Upper lobe of left lung (tissue), 6 donors: ENCODE results near the gene GABBR2. TPM values are rescaled to one million over a fixed set of nuclear protein-coding genes. Genes with fewer than 3 reads are reported as not detected.

Source experiments
- ATAC-seq, 2 donors: fragments of 200-7000 bp; cut with Tn5 transposase; one replicate each; pipeline ENCODE4 v1.9.1; 2022; ENCODE audit warnings: mild to moderate bottlenecking in 2 of 2, moderate library complexity in 2 of 2; ENCODE audit not compliant: low FRiP score in 2 of 2
- DNase-seq, 2 donors: peaks; one replicate each; pipeline ENCODE4 v3.0.0-alpha.2; 2019 to 2020
- H3K27ac ChIP-seq, 4 donors: fragments of 200-600 bp; sonication (generic); one replicate each; pipeline ENCODE4 v1.5.1; 2016 to 2019
- H3K27me3 ChIP-seq, 4 donors: fragments of 200-600 bp; sonication (generic); one replicate each; pipeline ENCODE4 v1.5.1; 2017 to 2019
- H3K36me3 ChIP-seq, 4 donors: fragments of 200-600 bp; sonication (generic); one replicate each; pipeline ENCODE4 v1.5.1; 2016 to 2019
- H3K4me1 ChIP-seq, 4 donors: fragments of 200-600 bp; sonication (generic); one replicate each; pipeline ENCODE4 v1.5.1; 2018 to 2019
- H3K4me3 ChIP-seq, 4 donors: fragments of 200-600 bp; sonication (generic); one replicate each; pipeline ENCODE4 v1.5.1; 2017 to 2019; ENCODE audit warnings: mild to moderate bottlenecking in 2 of 4, moderate library complexity in 1 of 4
- H3K9me3 ChIP-seq, 4 donors: fragments of 200-600 bp; sonication (generic); one replicate each; pipeline ENCODE4 v1.5.1; 2018 to 2019
- CTCF ChIP-seq, 6 experiments: fragments of 450-650 bp in 4 of 6; fragments of 200-600 bp in 2 of 6; sonication (generic) in 2 of 6; IDR thresholded peaks; one replicate each; pipeline ENCODE4 v1.5.1; 2016 to 2019; ENCODE audit warnings: antibody characterized with exemption in 6 of 6
- EP300 ChIP-seq, 4 donors: sonication (generic); formaldehyde crosslinking; IDR thresholded peaks; one replicate each; pipeline ENCODE4 v1.5.1; 2017; ENCODE audit warnings: antibody characterized with exemption in 4 of 4, control low read depth in 2 of 4
- POLR2A ChIP-seq, 4 donors: fragments of 450-650 bp; IDR thresholded peaks; one replicate each; pipeline ENCODE4 v1.5.1; 2016 to 2017; ENCODE audit warnings: antibody characterized with exemption in 4 of 4, mild to moderate bottlenecking in 2 of 4
- POLR2AphosphoS5 ChIP-seq, 2 donors: sonication (generic); formaldehyde crosslinking; IDR thresholded peaks; one replicate each; pipeline ENCODE4 v1.5.1; 2017; ENCODE audit warnings: antibody characterized with exemption in 2 of 2
- WGBS, 2 donors: methylation state at CpG; one replicate each; pipeline ENCODE4 v1.1.5; 2017 to 2018; 5-methylcytosine and 5-hydroxymethylcytosine counted together
- total RNA-seq, 6 donors: library from RNA; depleted of rRNA in 4 of 6; stranded (reverse); fragments of >200 nt in 4 of 6; gene quantifications; one replicate each; pipeline versions ENCODE4 v1.1.0 to v1.2.1, GENCODE V29; 2016 to 2021
- donor health status: DM: no; HTN: no; CAD: no; lungs with moderate emphysema.
- donor health status: DM: no; HTN: yes; CAD: no; lungs with severe emphysema.

GABBR2 gene
- total RNA-seq, 6 donors from 2014 or later: 0.15 to 1.00 (median 0.81) TPM; not detected in 1

GRCh38 chr9:98323051-98323830, 385.5 kb downstream of the GABBR2 start:
- ATAC-seq (peak; percentile 20 to 24), DNase-seq (no peak)
- Histone ChIP-seq H3K27ac (peak overlapping the region in 2 of 4 donors; percentile 30 to 40), H3K4me1 (peaks cover 0 to 4% (median 2%) of the 10 kb centered on the region in 4 donors), H3K36me3 (no peaks in the 10 kb centered on the region), H3K27me3 (no peaks in the 10 kb centered on the region), H3K9me3 (no peaks in the 10 kb centered on the region), H3K4me3 (no peak overlapping the region)
- 85 to 95% methylated on average over 4 to 11 of the region's 11 CpGs for WGBS, 2 donors
- no peak for TF ChIP-seq CTCF (IDR thresholded peaks at IDR 0.05)
- TF ChIP-seq POLR2AphosphoS5 (IDR thresholded peaks at IDR 0.05): no peak
- TF ChIP-seq EP300 (IDR thresholded peaks at IDR 0.05): no peak
- TF ChIP-seq POLR2A (IDR thresholded peaks at IDR 0.05): no peak

GRCh38 chr9:98321269-98321668, 387.5 kb downstream of the GABBR2 start:
- Histone ChIP-seq H3K27me3 (no peaks in the 10 kb centered on the region), H3K36me3 (no peaks in the 10 kb centered on the region), H3K4me3 (no peak overlapping the region), H3K4me1 (peaks cover 0 to 4% (median 2%) of the 10 kb centered on the region in 4 donors), H3K9me3 (no peaks in the 10 kb centered on the region), H3K27ac (no peak overlapping the region)
- WGBS, 2 donors: 89 to 97% methylated on average over 4 of the region's 4 CpGs
- DNase-seq (no peak), ATAC-seq (no peak)
- TF ChIP-seq POLR2AphosphoS5 (IDR thresholded peaks at IDR 0.05) (no peak), EP300 (IDR thresholded peaks at IDR 0.05) (no peak), POLR2A (IDR thresholded peaks at IDR 0.05) (no peak), CTCF (IDR thresholded peaks at IDR 0.05) (no peak)

GRCh38 chr9:98318834-98319478, 389.8 kb downstream of the GABBR2 start:
- Histone ChIP-seq H3K36me3 (no peaks in the 10 kb centered on the region), H3K27ac (no peak overlapping the region), H3K4me3 (no peak overlapping the region), H3K27me3 (no peaks in the 10 kb centered on the region), H3K4me1 (peaks cover 9 to 20% (median 15%) of the 10 kb centered on the region in 4 donors), H3K9me3 (no peaks in the 10 kb centered on the region)
- no peak for TF ChIP-seq POLR2AphosphoS5 (IDR thresholded peaks at IDR 0.05)
- no peak for TF ChIP-seq EP300 (IDR thresholded peaks at IDR 0.05)
- TF ChIP-seq CTCF (IDR thresholded peaks at IDR 0.05): no peak
- no peak for TF ChIP-seq POLR2A (IDR thresholded peaks at IDR 0.05)
- DNase-seq (no peak), ATAC-seq (no peak)
- 87 to 92% methylated on average over 5 of the region's 5 CpGs for WGBS, 2 donors

GRCh38 chr9:98318041-98318790, 390.5 kb downstream of the GABBR2 start:
- H3K9me3 ChIP-seq: no peaks in the 10 kb centered on the region
- H3K27me3 ChIP-seq: no peaks in the 10 kb centered on the region
- no peak overlapping the region for H3K4me3 ChIP-seq
- no peak overlapping the region for H3K27ac ChIP-seq
- H3K4me1 ChIP-seq: peaks cover 9 to 21% (median 15%) of the 10 kb centered on the region in 4 donors
- TF ChIP-seq CTCF (IDR thresholded peaks at IDR 0.05) (no peak), EP300 (IDR thresholded peaks at IDR 0.05) (no peak), POLR2A (IDR thresholded peaks at IDR 0.05) (no peak), POLR2AphosphoS5 (IDR thresholded peaks at IDR 0.05) (no peak)
- ATAC-seq (no peak), DNase-seq (no peak)
- no peaks in the 10 kb centered on the region for H3K36me3 ChIP-seq
- WGBS, 2 donors: 89 to 90% methylated on average over 14 to 17 of the region's 17 CpGs
